Measurements from ENCODE around the gene CAB39L. TPM values are rescaled to one million over a fixed set of nuclear protein-coding genes. Genes with fewer than 3 reads are reported as not detected.

The CAB39L gene
- total and polyA plus RNA-seq, 2 donors (not counting 3 experiments of a cell fraction or from before 2014, with no cell fraction given): 3.1 to 7.2 TPM

GRCh38 chr13:49418206-49418605 lies 25.7 kb downstream of the CAB39L start:
- no peak overlapping the region for H3K4me3 ChIP-seq (replicated peaks in 1 of 3; ENCODE audit: insufficient read depth in 1 of 3, low read depth in 1 of 3, low read length in 3 of 3)
- TF ChIP-seq EZH2 (IDR thresholded peaks at IDR 0.05; ENCODE audit: borderline replicate concordance, low read depth, low read length, severe bottlenecking): no peak
- TF ChIP-seq MYC (IDR thresholded peaks at IDR 0.05; ENCODE audit: low read depth, low read length): no peak
- TF ChIP-seq MAX (IDR thresholded peaks at IDR 0.05; ENCODE audit: insufficient read depth, insufficient read length): no peak
- TF ChIP-seq FOS (IDR thresholded peaks at IDR 0.05; ENCODE audit: borderline replicate concordance, insufficient read depth, low read length): no peak
- TF ChIP-seq POLR2AphosphoS5 (IDR thresholded peaks at IDR 0.05; ENCODE audit: insufficient read depth, low read depth, low read length): no peak
- TF ChIP-seq CTCF (IDR thresholded peaks at IDR 0.05; ENCODE audit: extremely low read depth in 1 of 2, insufficient read depth in 1 of 2, low read depth in 1 of 2, low read length in 2 of 2): no peak
- no peak for TF ChIP-seq POLR2A (IDR thresholded peaks at IDR 0.05; ENCODE audit: low read depth, low read length)
- TF ChIP-seq JUN (IDR thresholded peaks at IDR 0.05; ENCODE audit: borderline replicate concordance, insufficient read depth, insufficient read length, low read depth): no peak
- no peak for TF ChIP-seq GATA2 (IDR thresholded peaks at IDR 0.05; ENCODE audit: insufficient read depth, insufficient read length, low read depth, low read length)
- POLR2A ChIA-PET: no interaction called here
- no peak overlapping the region for H3K4me2 ChIP-seq (ENCODE audit: insufficient read depth, low read length)
- H2AFZ ChIP-seq (ENCODE audit: low read depth, low read length): no peak overlapping the region
- no peak overlapping the region for H3K9ac ChIP-seq (replicated peaks; ENCODE audit: extremely low read depth, insufficient read depth, low read length)
- no peaks in the 10 kb centered on the region for H3K36me3 ChIP-seq (ENCODE audit: control insufficient read depth in 2 of 2, extremely low read depth in 1 of 2, insufficient read depth in 2 of 2, low read length in 2 of 2)
- no peaks in the 10 kb centered on the region for H3K27me3 ChIP-seq (ENCODE audit: control insufficient read depth in 2 of 2, insufficient read depth in 2 of 2, low read length in 2 of 2)
- no peaks in the 10 kb centered on the region for H4K20me1 ChIP-seq (replicated peaks; ENCODE audit: control insufficient read depth, extremely low read depth, insufficient read depth, low read length)
- H3K9me1 ChIP-seq (replicated peaks; ENCODE audit: control insufficient read depth, extremely low read depth, insufficient read depth, low read length): no peaks in the 10 kb centered on the region
- FAIRE-seq (no peak), DNase-seq (ENCODE audit: low read depth, low spot score) (no peak)
- H3K79me2 ChIP-seq (ENCODE audit: control insufficient read depth, insufficient read depth, low read length): no peaks in the 10 kb centered on the region
- dilution Hi-C loops (cut with MboI; ENCODE audit: extremely low pct_ligation_motif_present, low sequenced_read_pairs): no loop called here
- no peak overlapping the region for H3K27ac ChIP-seq (ENCODE audit: insufficient read depth, low read depth, low read length)
- CTCF ChIA-PET: no interaction called here
- intact Hi-C loops (cut with micrococcal nuclease): no loop called here
- no peaks in the 10 kb centered on the region for H3K9me3 ChIP-seq (replicated peaks; ENCODE audit: control insufficient read depth, insufficient read depth, low read length)
- BruUV-seq (replicated peaks): no TSS peak
- H3K4me1 ChIP-seq (ENCODE audit: control insufficient read depth, extremely low read depth, insufficient read depth, low read length): no peaks in the 10 kb centered on the region

Measured in endothelial cell of umbilical vein (primary cell).